DMS53 treated with DMSO at 0.1 percent for 48 hours (cell line): ENCODE results near the gene PLA2G12B.
"Not testable (repeated sequence)": the region's sequence is repeated elsewhere in the genome, so short reads cannot be mapped to it uniquely, and the experiment has no call there.

ENCODE experiments used
- DNase-seq: peaks from one replicate; lab custom pipeline; 2025; ENCODE audit not compliant: unreplicated experiment; lab: John Stamatoyannopoulos, UW

The PLA2G12B gene

GRCh38 chr10:72954596-72955554 lies at the start of gene PLA2G12B:
Gene PLA2G12B (minus strand): TSS chr10:72954806. CDS start chr10:72954685, 121 bp downstream.
- peak; percentile 74 for DNase-seq

GRCh38 chr10:73003822-73004221 lies 49.2 kb upstream of the PLA2G12B start:
- no peak for DNase-seq

GRCh38 chr10:73000973-73001372 lies 46.4 kb upstream of the PLA2G12B start:
- no peak for DNase-seq

GRCh38 chr10:72997099-72997498 lies 42.5 kb upstream of the PLA2G12B start:
- no peak for DNase-seq

DNA sequence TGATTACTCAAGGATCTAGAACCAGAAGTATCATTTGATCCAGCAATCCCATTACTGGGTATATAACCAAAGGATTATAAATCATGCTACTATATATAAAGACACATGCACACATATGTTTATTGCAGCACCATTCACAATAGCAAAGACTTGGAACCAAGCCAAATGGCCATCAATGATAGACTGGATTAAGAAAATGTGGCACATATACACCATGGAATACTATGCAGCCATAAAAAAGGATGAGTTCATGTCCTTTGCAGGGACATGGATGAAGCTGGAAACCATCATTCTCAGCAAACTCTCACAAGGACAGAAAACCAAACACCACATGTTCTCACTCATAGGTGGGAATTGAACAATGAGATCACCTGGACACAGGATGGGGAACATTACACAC lies 40.9 kb upstream of the PLA2G12B start:
- DNase-seq = not testable (repeated sequence)

DNA sequence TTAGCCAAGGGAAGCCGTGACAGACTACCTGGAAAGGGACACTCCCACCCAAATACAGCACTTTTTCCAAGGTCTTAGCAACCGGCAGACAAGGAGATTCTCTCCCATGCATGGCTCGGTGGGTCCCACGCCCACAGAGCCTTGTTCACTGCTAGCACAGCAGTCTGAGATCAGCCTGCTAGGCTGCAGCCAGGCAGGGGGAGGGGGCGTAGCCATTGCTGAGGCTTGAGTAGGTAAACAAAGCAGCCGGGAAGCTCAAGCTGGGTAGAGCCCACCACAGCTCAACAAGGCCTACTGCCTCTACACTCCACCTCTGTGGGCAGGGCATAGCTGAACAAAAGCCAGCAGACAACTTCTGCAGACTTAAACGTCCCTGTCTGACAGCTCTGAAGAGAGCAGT lies 35.2 kb upstream of the PLA2G12B start:
- not testable (repeated sequence) for DNase-seq

- not testable (repeated sequence) for DNase-seq
Measured at GRCh38 chr10:72984618-72985017, 30.0 kb upstream of the PLA2G12B start.

DNA sequence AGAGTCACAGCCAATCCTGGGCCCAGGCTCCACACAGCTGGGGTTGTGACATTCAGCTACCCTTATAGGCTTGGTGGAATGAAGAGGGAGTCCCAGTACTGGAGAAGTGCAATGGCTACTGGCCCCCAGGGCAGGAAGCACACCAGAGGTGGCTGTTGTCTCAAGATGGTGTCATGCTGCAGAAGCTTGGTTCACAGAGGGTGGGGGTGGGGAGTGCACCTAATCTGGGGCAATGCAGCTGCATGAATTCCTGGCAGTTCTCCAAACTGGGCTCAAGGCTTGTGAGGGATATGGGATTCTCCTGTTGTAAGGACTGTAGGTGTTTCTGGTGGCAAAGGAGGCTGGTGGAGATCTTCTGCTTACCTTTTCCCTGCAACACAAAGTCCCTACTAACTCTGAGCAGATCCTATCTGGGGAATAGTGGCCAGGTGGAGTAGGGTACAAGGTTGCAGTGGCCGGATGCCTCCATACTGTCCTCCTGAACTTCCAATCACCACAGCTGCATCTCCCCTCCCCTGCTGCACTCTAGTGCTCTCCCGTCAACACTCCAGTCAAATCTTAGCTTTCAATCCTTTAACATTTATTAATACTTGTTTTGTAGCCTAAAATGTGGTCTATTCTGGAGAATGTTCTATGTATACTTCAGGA lies 27.4 kb upstream of the PLA2G12B start:
- DNase-seq = no peak

- DNase-seq = no peak
Measured at GRCh38 chr10:72981028-72981881, 26.6 kb upstream of the PLA2G12B start.

- DNase-seq = no peak
Measured at GRCh38 chr10:72980348-72980747, 25.7 kb upstream of the PLA2G12B start.

- no peak for DNase-seq
Measured at GRCh38 chr10:72979709-72980108, 25.1 kb upstream of the PLA2G12B start.

DNA sequence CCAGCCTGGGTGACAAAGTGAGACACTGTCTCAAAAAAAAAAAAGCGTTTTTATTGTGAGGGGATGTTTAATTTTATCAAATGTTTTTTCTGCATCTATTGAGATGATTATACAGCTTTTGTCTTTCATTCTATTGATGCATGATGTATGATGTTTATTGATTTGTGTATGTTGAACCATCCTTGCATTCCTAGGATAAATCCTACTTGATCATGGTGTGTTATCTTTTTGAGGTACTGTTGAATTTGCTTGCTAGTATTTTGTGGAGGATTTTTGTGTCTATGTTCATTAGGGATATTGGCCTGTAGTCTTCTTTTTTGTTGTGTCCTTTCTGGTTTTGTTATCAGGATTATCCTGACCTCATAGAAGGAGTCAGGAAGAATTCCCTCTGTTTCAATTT lies 22.3 kb upstream of the PLA2G12B start:
- no peak for DNase-seq

DNA sequence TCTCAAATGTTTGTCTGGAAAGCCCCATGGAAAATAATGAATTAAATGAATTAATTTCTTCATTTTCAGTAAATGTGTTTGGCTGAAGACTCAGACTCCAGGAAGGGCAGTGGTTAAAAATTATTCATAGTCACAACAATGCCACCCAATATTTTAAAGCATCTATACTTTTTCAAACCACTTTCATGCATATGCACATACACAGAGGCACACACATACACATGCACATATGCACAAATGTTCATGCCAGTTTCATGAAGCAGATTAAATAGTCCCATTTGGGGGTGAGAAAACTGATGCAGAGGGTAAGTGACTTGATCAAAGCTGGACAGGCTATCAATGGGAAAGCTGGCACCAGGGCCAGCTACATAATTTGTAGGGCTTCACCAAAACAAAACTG lies 1.4 kb upstream of the PLA2G12B start:
- no peak for DNase-seq

GRCh38 chr10:72954230-72954595 lies 393 bp downstream of the PLA2G12B start:
- peak; percentile 27 for DNase-seq

DNA sequence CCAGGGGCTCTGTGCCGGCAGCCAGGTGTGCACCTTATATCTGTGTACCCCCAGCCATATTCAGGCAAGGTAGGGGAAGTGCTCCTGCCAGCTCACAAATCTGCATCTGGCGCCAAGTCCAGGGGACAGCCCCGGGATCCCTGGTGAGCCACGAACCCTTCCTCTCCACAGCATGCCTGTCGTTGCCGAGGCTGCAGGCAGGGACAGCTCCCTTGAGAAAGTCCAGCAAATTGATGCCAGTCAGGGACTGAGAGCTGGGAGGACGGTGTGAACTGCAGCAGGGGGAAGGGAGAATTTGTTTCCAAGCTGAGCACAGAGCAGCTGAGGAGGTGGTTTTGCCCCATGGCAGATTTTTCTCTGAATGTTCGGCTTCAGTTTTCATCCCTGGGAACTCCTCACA lies 919 bp downstream of the PLA2G12B start:
- DNase-seq = peak; percentile 31

GRCh38 chr10:72952642-72953158 lies 1.9 kb downstream of the PLA2G12B start:
- peak; percentile 86 for DNase-seq

DNA sequence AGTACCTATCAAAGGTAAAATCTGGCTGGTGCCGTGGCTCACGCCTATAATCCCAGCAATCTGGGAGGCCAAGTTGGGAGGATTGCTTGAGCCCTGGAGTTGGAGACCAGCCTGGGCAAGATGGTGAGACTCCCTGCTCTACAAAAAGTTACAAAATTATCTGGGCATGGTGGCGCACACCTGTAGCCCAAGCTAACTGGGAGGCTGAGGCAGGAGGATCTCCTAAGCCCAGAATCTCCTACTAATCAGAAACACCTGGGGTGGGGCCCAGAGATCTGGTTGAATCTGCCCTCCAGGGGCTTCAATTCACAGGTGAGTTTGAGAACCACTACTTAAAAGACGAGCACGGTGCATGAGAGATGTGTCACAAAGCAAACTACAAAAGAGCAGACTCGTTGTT lies 2.4 kb downstream of the PLA2G12B start:
- no peak for DNase-seq

DNA sequence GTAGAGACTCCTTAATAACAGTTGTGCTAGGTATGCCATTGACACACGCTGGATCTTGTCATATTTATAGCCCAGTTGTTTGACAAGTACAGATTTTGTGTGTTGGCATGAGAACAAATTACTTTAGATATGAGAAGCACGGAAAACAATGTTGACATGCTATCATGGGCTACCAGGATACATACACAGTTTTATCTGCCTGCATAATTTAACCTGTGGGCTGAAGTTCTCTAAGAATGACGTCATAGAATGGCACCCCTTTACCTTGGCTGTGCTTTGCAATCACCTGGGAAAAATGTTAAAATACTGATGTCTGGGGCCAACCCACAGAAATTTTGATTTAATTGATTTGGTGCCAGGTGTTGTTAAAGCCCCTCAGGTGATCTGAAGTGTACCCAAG lies 2.8 kb downstream of the PLA2G12B start:
- DNase-seq = no peak

DNA sequence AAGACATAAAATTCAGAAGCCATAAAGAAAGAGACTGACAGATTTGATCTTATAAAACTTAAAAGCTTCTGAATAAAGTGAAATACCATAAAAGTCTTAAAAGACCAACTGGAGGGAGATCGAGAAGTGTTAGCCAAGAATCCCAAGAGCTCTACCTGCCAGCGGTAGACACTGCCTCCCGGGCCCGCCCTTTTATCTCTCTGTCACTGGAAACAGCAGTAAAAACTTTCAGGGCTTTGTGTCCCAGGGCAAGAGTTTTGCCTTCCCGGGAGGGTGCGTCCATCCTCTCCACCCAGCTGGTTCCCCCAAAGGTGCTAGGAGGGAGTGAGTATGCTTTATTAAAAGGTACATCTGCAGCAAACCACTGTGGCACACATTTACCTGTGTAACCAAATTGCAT lies 5.8 kb downstream of the PLA2G12B start:
- no peak for DNase-seq

GRCh38 chr10:72946963-72947362 lies 7.6 kb downstream of the PLA2G12B start:
- no peak for DNase-seq
